ENCODE measurements around the gene R3HDML. TPM values are rescaled to one million over a fixed set of nuclear protein-coding genes. Genes with fewer than 3 reads are reported as not detected.
"Not testable (repeated sequence)": the region's sequence is repeated elsewhere in the genome, so short reads cannot be mapped to it uniquely, and the experiment has no call there.

R3HDML gene
- total RNA-seq, 2 donors from 2014 or later, result not detected

- intact Hi-C loops (cut with DNase I), result no loop called here
- peaks cover 3% of the 10 kb centered on the region for H3K4me1 ChIP-seq
- no peak overlapping the region for H3K27ac ChIP-seq
- no peak for TF ChIP-seq POLR2A (IDR thresholded peaks at IDR 0.05)
- TF ChIP-seq CTCF (IDR thresholded peaks at IDR 0.05), result no peak
- ATAC-seq (no peak), DNase-seq (no peak)
- H3K27me3 ChIP-seq, result no peaks in the 10 kb centered on the region
- 59 to 71% methylated on average over 12 to 15 of the region's 15 CpGs for WGBS, 2 donors
- no peaks in the 10 kb centered on the region for H3K9me3 ChIP-seq
- no peak overlapping the region for H3K4me3 ChIP-seq
- H3K36me3 ChIP-seq (replicated peaks in 1 of 2; ENCODE audit: insufficient read depth in 1 of 2, low read depth in 2 of 2), result no peaks in the 10 kb centered on the region
Observed at GRCh38 chr20:44336086-44336485, 757 bp upstream of the R3HDML start.

GRCh38 chr20:44342248-44342647 is 5.4 kb downstream of the R3HDML start:
- ATAC-seq (no peak), DNase-seq (no peak)
- intact Hi-C loops (cut with DNase I), result no loop called here
- Histone ChIP-seq H3K4me1 (no peaks in the 10 kb centered on the region), H3K36me3 (replicated peaks in 1 of 2; ENCODE audit: insufficient read depth in 1 of 2, low read depth in 2 of 2) (no peaks in the 10 kb centered on the region), H3K4me3 (no peak overlapping the region), H3K9me3 (no peaks in the 10 kb centered on the region), H3K27ac (no peak overlapping the region), H3K27me3 (no peaks in the 10 kb centered on the region)
- 74 to 83% methylated on average over 6 of the region's 6 CpGs for WGBS, 2 donors
- TF ChIP-seq POLR2A (IDR thresholded peaks at IDR 0.05), result no peak
- no peak for TF ChIP-seq CTCF (IDR thresholded peaks at IDR 0.05)

GRCh38 chr20:44343162-44343675 is 6.4 kb downstream of the R3HDML start:
- intact Hi-C loops (cut with DNase I), result no loop called here

GRCh38 chr20:44344723-44345122 is 7.9 kb downstream of the R3HDML start:
- no peak overlapping the region for H3K4me3 ChIP-seq
- 48 to 55% methylated on average over 4 of the region's 4 CpGs for WGBS, 2 donors
- TF ChIP-seq POLR2A (IDR thresholded peaks at IDR 0.05) (no peak), CTCF (IDR thresholded peaks at IDR 0.05) (no peak)
- no peaks in the 10 kb centered on the region for H3K36me3 ChIP-seq (replicated peaks in 1 of 2; ENCODE audit: insufficient read depth in 1 of 2, low read depth in 2 of 2)
- no peaks in the 10 kb centered on the region for H3K4me1 ChIP-seq
- H3K27me3 ChIP-seq, result no peaks in the 10 kb centered on the region
- H3K9me3 ChIP-seq, result no peaks in the 10 kb centered on the region
- no peak overlapping the region for H3K27ac ChIP-seq
- DNase-seq (no peak), ATAC-seq (no peak)
- intact Hi-C loops (cut with DNase I), result no loop called here

More at GRCh38 chr20:44343162-44343675, 6.4 kb downstream of the R3HDML start:
- DNase-seq (no peak), ATAC-seq (no peak)
- no peak overlapping the region for H3K27ac ChIP-seq
- WGBS, 2 donors, result 82 to 90% methylated on average over 12 of the region's 12 CpGs
- no peaks in the 10 kb centered on the region for H3K27me3 ChIP-seq
- TF ChIP-seq POLR2A (IDR thresholded peaks at IDR 0.05), result no peak
- no peak for TF ChIP-seq CTCF (IDR thresholded peaks at IDR 0.05)
- H3K9me3 ChIP-seq, result no peaks in the 10 kb centered on the region
- no peak overlapping the region for H3K4me3 ChIP-seq
- H3K36me3 ChIP-seq (replicated peaks in 1 of 2; ENCODE audit: insufficient read depth in 1 of 2, low read depth in 2 of 2), result no peaks in the 10 kb centered on the region
- no peaks in the 10 kb centered on the region for H3K4me1 ChIP-seq

GRCh38 chr20:44345147-44345546 is 8.3 kb downstream of the R3HDML start:
- no peak overlapping the region for H3K27ac ChIP-seq
- intact Hi-C loops (cut with DNase I), result no loop called here
- H3K9me3 ChIP-seq, result no peaks in the 10 kb centered on the region
- 92 to 94% methylated on average over 6 to 8 of the region's 8 CpGs for WGBS, 2 donors
- H3K4me3 ChIP-seq, result no peak overlapping the region
- ATAC-seq (no peak), DNase-seq (no peak)
- no peaks in the 10 kb centered on the region for H3K36me3 ChIP-seq (replicated peaks in 1 of 2; ENCODE audit: insufficient read depth in 1 of 2, low read depth in 2 of 2)
- no peaks in the 10 kb centered on the region for H3K4me1 ChIP-seq
- TF ChIP-seq POLR2A (IDR thresholded peaks at IDR 0.05), result no peak
- no peaks in the 10 kb centered on the region for H3K27me3 ChIP-seq

- WGBS, 2 donors, result 93 to 98% methylated on average over 9 to 10 of the region's 10 CpGs
- H3K27me3 ChIP-seq; H3K4me1 ChIP-seq; ATAC-seq; intact Hi-C loops (cut with DNase I); DNase-seq; H3K4me3 ChIP-seq; H3K9me3 ChIP-seq; H3K36me3 ChIP-seq (replicated peaks in 1 of 2; ENCODE audit: insufficient read depth in 1 of 2, low read depth in 2 of 2); H3K27ac ChIP-seq: not testable (repeated sequence)
Observed at GRCh38 chr20:44345941-44346340, 9.1 kb downstream of the R3HDML start.
